GM18520 (cell line): Measurements from ENCODE around the gene LRIT3.

Experiments used
- ATAC-seq: cut with Tn5 transposase; IDR thresholded peaks from one replicate; pipeline ENCODE4 v1.9.1; 2021; ENCODE audit not compliant: unreplicated experiment

The LRIT3 gene, protein sequence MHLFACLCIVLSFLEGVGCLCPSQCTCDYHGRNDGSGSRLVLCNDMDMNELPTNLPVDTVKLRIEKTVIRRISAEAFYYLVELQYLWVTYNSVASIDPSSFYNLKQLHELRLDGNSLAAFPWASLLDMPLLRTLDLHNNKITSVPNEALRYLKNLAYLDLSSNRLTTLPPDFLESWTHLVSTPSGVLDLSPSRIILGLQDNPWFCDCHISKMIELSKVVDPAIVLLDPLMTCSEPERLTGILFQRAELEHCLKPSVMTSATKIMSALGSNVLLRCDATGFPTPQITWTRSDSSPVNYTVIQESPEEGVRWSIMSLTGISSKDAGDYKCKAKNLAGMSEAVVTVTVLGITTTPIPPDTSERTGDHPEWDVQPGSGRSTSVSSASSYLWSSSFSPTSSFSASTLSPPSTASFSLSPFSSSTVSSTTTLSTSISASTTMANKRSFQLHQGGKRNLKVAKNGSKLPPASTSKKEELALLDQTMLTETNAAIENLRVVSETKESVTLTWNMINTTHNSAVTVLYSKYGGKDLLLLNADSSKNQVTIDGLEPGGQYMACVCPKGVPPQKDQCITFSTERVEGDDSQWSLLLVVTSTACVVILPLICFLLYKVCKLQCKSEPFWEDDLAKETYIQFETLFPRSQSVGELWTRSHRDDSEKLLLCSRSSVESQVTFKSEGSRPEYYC

DNA sequence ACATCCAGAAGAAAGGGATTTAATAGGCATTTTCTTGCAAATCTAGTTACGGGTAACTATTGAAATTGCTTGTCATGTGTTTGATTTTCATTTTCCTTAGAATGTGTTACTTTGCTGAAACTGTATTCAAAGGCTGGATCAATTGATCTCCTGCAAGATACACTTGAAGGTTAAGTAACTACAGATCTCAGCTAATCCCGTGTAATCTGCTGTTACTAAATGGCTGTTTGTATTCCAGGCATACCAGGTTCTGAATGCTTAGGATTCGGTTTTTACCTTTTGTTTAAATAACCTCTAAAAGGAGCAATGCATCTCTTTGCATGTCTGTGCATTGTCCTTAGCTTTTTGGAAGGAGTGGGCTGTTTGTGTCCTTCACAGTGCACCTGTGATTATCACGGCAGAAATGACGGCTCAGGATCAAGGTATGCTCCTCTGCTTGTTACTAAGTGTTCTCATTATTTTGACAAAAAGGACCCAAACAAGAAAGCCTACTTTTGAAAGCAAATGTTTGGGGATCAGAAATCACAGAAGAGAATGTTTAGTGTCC is at the start of gene LRIT3:
TSS of gene LRIT3 (plus strand) at position 212 of the 547 bp plus-strand sequence. CDS start at position 307, 95 bp downstream.
- no peak for ATAC-seq

- ATAC-seq: no peak
These were observed 49.0 kb upstream of the LRIT3 start for GRCh38 chr4:109798866-109799265.

- no peak for ATAC-seq
These were observed 46.7 kb upstream of the LRIT3 start for GRCh38 chr4:109801099-109801789.

DNA sequence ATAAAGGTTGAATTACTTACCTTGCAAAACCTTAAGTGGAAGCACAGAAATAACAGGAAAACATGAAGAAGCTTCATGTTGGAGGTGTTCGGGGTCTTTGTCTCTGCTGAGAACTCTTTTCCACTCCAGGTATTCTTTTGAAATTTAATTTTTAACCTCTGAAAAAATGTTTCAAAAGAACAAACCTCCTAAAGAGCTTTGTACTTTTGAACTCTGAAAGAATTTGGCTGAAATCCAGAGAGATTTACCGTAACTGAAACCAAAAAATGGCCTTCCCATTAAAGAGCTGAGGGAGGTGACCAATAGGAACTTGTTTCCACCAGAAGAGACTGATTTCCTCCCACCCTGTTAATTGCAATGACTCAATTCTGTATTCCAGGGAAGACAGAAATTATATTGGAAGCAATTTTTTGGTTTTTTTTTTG is 46.0 kb upstream of the LRIT3 start, which contains the start of gene CFI:
TSS of gene CFI (minus strand) at position 105 of the 425 bp plus-strand sequence. CDS start at position 77, 28 bp downstream.
- no peak for ATAC-seq

DNA sequence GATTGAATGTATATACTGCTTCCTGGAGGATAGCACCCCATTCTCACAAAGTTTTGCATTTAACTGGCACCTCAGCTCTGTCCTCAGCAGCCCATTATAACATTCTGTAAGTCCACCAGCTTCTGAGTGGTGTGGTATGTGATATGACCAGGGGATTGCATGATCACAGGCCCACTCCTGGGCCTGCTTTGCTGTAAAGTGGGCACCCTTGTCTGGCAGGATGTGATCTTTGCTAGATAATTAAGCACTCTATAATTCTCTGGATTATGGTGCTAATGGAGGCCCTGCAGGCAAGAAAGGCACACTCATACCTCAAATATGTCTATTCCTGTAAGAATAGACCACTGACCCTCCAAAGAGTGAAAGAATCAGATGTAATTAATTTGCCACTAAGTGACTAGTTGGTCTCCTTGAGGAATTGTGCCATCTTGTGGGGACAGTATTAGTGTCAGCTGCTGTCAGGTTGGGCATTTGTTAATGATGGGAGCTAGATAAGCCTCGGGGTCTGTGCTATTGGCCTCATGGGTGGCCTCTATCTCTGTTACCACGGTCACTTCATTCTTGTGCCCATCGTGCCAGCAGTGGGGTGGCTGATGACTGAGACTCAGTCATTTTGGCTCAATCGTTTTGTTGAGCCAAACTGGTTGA is 43.9 kb upstream of the LRIT3 start:
- no peak for ATAC-seq

GRCh38 chr4:109809655-109810054 is 38.3 kb upstream of the LRIT3 start:
- ATAC-seq: no peak

DNA sequence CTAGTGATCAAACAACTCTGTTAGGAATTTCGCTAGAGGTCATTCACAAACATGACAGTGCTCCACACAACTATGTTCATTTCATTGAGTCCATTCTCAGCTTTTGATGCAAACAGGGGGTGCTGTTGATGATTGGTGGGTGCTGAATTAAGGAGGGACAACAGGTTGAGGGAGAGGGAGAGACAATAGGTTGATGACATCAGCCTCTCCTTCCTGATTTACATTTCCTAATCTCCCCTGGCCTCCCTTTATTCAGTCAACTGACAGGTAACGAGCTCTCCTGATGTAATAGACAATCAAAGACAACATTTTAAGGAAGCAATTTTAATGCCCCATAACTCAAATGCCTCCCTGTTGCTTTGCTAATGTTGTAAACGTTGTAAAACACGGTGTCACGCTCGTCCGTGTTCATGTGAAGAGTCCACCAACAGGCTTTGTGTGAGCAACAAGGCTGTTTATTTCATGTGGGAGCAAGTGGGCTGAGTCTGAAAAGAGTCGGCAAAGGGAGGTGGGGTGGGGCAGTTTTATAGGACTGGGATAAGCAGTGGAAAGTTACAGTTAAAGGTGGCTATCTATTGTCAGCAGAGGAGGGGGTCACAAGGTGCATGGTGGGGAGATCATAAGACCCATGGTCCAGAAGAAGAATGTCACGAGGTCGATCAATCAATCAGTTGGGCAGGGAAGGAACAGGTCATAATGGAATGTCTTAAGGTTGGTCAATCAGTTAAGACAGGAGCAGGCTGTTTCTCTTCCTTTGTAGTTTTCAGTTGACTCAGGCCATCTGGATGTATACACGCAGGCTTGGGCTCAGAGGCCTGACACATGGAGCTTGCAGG is 37.1 kb upstream of the LRIT3 start:
- ATAC-seq: no peak

GRCh38 chr4:109811707-109812106 is 36.2 kb upstream of the LRIT3 start:
- ATAC-seq: no peak

- ATAC-seq: peak; percentile 99
These were observed 32.5 kb upstream of the LRIT3 start, which contains the start of gene GAR1 for GRCh38 chr4:109815151-109816081. Gene GAR1, plus strand, starts transcription at chr4:109815762. Its CDS starts 403 bp downstream, at chr4:109816165.

DNA sequence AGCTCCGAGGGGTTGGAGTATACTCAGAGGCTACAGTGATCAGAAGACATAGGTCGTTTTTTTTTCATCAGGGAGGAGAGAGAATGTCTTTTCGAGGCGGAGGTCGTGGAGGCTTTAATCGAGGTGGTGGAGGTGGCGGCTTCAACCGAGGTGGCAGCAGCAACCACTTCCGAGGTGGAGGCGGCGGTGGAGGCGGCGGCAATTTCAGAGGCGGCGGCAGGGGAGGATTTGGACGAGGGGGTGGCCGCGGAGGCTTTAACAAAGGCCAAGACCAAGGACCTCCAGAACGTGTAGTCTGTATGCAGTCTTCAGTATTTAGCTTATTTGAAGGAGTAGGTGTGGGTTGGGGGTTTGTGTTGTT is 31.8 kb upstream of the LRIT3 start:
- ATAC-seq: no peak

DNA sequence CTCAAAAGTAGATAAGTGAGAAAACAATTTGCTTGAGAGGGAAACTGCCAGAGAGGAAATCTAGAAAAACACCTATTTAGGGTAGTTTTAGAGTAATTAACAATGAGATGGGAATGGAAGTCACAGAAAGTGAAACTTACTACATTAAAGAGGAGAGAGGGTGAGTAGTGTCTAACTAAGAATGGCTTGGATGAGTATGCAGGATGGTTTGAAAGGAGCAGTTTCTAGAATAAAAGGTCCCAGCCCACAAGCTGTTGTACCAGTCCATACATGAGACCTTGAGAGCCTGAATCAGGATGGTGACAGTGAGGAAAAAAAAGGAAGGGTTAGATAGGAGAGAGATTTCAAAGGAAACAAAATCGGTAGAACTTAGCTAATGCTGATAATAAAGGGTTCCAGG is 31.0 kb upstream of the LRIT3 start:
- no peak for ATAC-seq

DNA sequence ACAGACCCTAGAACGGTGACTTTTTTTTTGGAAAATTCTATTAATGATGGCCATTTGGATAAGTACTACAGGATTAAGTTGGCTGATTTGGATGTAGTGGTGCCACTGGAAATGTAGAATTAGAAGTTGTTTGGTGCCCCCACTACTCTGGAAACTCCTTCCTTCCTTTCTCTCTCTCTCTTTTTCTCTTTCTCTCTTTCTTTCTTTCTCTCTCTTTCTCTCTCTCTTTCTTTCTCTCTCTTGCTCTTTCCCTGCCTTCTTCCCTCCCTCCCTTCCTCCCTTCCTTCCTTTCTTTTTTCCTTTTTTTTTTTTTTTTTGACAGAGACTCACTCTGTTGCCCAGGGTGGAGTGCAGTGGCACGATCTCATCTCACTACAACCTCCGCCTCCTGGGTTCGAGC is 29.6 kb upstream of the LRIT3 start:
- no peak for ATAC-seq

GRCh38 chr4:109820563-109820962 is 27.3 kb upstream of the LRIT3 start:
- no peak for ATAC-seq

GRCh38 chr4:109821185-109821584 is 26.7 kb upstream of the LRIT3 start:
- no peak for ATAC-seq

DNA sequence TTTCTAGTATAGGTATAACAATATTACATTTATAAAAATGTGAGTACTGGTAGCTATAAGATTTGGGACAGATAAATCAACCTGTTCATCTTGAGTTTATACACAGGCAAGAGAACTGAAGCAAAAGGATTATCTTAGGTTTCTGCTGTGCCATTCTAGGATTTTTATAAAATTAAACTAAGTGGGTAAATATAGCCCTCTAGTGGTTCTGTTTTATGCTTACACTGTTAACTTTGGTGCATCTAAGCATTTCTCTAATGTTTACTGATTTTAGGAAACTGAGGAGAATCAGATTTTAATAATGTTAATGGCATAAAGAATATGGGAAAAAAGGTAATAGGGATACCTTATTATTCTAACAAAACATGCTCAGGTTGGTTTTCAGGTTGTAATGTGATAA is 21.2 kb upstream of the LRIT3 start:
- ATAC-seq: no peak

DNA sequence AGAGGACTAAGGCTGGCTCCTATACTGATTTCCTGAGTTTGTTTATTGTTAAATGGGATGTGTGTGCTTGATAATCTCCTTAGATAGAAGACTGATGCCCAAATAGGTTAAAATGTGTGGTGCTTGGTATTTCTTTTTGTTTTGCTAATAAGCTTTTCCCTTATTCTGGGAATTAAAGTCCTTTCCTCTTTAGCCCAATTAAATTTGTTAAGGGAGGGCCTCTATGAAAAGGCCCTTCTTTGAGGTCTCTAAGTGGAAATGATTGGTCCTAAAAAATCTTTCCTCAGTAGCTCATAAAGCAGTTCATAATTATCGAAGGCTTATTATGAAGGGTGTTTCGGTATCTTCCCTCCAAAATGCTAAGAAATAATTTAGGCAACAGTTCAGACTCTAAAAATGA is 20.2 kb upstream of the LRIT3 start, which contains the start of gene RRH:
TSS of gene RRH (plus strand) at position 301 of the 400 bp plus-strand sequence. CDS start at position 357, 56 bp downstream.
- no peak for ATAC-seq

GRCh38 chr4:109833756-109834155 is 14.2 kb upstream of the LRIT3 start:
- ATAC-seq: no peak

DNA sequence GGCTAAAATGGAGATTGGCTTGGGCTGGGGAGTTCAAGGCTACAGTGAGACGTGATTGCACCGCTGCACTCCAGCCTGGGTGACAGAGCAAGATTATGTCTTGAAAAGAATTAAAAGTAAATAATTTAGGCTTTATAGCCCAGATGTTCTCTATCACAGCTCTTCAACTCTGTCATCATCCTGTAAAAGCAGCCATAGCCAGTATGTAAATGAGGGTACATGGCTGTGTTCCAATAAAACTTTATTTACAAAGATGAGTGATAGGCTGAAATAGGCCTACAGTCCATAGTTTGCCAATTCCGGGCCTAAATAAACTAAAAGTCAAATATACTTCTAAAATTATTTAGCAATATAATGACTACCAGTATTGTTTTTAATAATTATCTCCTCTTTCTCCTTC is 10.9 kb upstream of the LRIT3 start:
- ATAC-seq: no peak
